Effector memory CD4-positive, alpha-beta T cell (primary cell): ENCODE results near the gene ATN1.
A peak's percentile ranks its signal among the peaks of the same experiment; 100 is the strongest.

Source experiments
- DNase-seq, 3 donors: peaks; one replicate each; pipeline ENCODE4 v3.0.0-alpha.2; 2020
- H3K27ac ChIP-seq: 2 replicates; pipeline ENCODE4 v1.7.0; 2013; ENCODE audit warnings: mild to moderate bottlenecking, low read length, moderate library complexity; ENCODE audit not compliant: insufficient read depth, poor library complexity, severe bottlenecking
- H3K27me3 ChIP-seq: replicated peaks from 2 replicates; pipeline ENCODE4 v1.7.0; 2013; ENCODE audit warnings: mild to moderate bottlenecking, low read length; ENCODE audit not compliant: insufficient read depth, control insufficient read depth, poor library complexity, severe bottlenecking
- H3K36me3 ChIP-seq: 2 replicates; pipeline ENCODE4 v1.7.0; 2013; ENCODE audit warnings: mild to moderate bottlenecking, low read length, moderate library complexity; ENCODE audit not compliant: control insufficient read depth, insufficient read depth
- H3K4me1 ChIP-seq: 2 replicates; pipeline ENCODE4 v1.7.0; 2013; ENCODE audit warnings: low read length, mild to moderate bottlenecking; ENCODE audit not compliant: control insufficient read depth, insufficient read depth, poor library complexity, severe bottlenecking
- H3K4me3 ChIP-seq: 2 replicates; pipeline ENCODE4 v1.7.0; 2013; ENCODE audit warnings: low read length, low read depth, mild to moderate bottlenecking; ENCODE audit not compliant: insufficient read depth, poor library complexity, severe bottlenecking
- H3K9me3 ChIP-seq: 2 replicates; pipeline ENCODE4 v1.7.0; 2013; ENCODE audit warnings: mild to moderate bottlenecking, low read length, moderate library complexity; ENCODE audit not compliant: control insufficient read depth

ATN1 gene

GRCh38 chr12:6963791-6964413, 36.1 kb downstream of the ATN1 start:
- peaks cover 45% of the 10 kb centered on the region for H3K36me3 ChIP-seq
- H3K4me1 ChIP-seq, result peaks cover 50% of the 10 kb centered on the region
- no peaks in the 10 kb centered on the region for H3K27me3 ChIP-seq
- peak overlapping the region; percentile 30 for H3K27ac ChIP-seq
- H3K9me3 ChIP-seq, result no peaks in the 10 kb centered on the region
- no peak overlapping the region for H3K4me3 ChIP-seq
- DNase-seq, result no peak

- Histone ChIP-seq H3K9me3 (no peaks in the 10 kb centered on the region), H3K36me3 (peaks cover 46% of the 10 kb centered on the region), H3K4me1 (peaks cover 44% of the 10 kb centered on the region), H3K27me3 (no peaks in the 10 kb centered on the region), H3K4me3 (no peak overlapping the region), H3K27ac (peak overlapping the region; percentile 68)
- DNase-seq, result no peak
These were observed 36.9 kb downstream of the ATN1 start for GRCh38 chr12:6964605-6965025.

DNA sequence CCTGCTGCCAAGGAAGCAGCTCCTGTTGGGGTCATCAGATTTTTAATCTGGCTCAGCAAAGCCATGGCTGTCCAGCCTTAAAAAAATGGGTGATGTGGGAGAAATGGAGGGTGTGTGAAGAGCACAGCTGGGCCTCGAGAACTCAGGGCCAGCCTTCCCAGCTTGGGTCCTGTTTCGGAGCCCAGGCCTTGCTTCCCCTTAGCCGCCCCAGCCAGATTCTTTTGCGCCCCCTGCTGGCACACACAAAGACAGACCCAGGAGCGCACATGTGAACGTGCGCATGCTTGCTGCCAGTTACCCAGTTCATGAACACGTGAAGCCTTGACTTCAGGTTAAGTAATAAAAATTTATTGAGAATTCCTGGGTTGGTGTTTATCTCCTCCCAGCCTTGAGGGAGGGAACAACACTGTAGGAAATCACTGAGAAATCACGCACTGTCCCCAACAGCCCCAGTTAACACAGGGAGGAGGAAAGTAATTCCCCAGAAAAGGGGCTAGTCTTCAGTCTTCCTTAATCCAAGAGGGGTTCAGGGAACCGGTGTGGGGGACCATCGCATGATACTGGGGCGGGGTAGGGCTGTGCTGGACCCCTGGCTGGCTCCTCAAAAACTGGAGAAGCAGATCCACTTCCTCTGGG, 37.4 kb downstream of the ATN1 start:
- Histone ChIP-seq H3K9me3 (no peaks in the 10 kb centered on the region), H3K4me1 (peaks cover 43% of the 10 kb centered on the region), H3K27me3 (no peaks in the 10 kb centered on the region), H3K36me3 (peaks cover 43% of the 10 kb centered on the region), H3K4me3 (no peak overlapping the region), H3K27ac (peak overlapping the region; percentile 68)
- DNase-seq, result peak; percentile 68 to 80 (median 78)

GRCh38 chr12:6965714-6966113, 38.0 kb downstream of the ATN1 start:
- no peak for DNase-seq
- H3K36me3 ChIP-seq, result peaks cover 39% of the 10 kb centered on the region
- peaks cover 38% of the 10 kb centered on the region for H3K4me1 ChIP-seq
- H3K27me3 ChIP-seq, result no peaks in the 10 kb centered on the region
- peak overlapping the region; percentile 68 for H3K27ac ChIP-seq
- no peak overlapping the region for H3K4me3 ChIP-seq
- no peaks in the 10 kb centered on the region for H3K9me3 ChIP-seq

DNA sequence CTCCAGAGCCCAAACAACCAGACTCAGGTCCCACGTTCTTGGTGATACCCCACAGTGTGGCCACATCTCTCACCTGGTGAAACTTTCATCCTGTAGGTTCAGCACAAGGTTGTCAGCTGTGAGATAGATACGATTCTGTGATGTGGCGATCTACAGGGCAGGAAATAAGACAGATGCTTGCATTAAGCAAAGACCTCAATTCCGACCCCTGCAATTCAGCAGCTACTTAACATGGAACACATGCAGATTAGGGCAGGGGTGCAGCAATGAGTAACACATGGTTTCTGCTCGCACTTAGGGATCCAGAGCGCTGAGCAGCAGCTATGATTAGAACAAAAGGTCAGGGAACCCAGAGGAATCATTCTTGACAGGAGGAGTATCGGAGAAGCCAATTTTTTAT, 38.6 kb downstream of the ATN1 start:
- H3K4me3 ChIP-seq, result no peak overlapping the region
- H3K4me1 ChIP-seq, result peaks cover 34% of the 10 kb centered on the region
- H3K36me3 ChIP-seq, result peaks cover 39% of the 10 kb centered on the region
- H3K9me3 ChIP-seq, result no peaks in the 10 kb centered on the region
- no peak overlapping the region for H3K27ac ChIP-seq
- H3K27me3 ChIP-seq, result no peaks in the 10 kb centered on the region
- no peak for DNase-seq

DNA sequence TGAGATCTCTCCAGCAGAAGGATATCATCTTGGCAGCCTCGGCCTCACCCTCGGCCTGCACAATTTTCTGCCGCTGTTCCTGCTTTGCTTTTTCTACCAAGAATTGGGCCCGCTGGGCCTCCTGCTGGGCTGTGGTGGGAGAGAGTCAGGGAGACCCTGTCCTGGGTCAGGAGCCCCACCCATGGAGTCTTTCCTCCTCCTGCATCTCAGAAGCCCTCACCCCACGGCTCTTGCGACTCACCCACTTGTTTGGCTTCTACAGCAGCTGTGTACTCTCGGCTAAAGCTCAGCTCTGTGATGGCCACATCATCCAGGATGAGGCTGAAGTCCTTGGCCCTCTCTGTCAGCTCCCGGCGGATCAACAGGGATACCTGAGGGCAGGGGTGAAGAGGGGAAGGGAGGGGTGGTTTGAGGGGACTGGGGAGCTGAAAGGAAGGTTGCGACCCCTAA, 39.9 kb downstream of the ATN1 start:
- H3K27ac ChIP-seq, result no peak overlapping the region
- H3K9me3 ChIP-seq, result no peaks in the 10 kb centered on the region

DNA sequence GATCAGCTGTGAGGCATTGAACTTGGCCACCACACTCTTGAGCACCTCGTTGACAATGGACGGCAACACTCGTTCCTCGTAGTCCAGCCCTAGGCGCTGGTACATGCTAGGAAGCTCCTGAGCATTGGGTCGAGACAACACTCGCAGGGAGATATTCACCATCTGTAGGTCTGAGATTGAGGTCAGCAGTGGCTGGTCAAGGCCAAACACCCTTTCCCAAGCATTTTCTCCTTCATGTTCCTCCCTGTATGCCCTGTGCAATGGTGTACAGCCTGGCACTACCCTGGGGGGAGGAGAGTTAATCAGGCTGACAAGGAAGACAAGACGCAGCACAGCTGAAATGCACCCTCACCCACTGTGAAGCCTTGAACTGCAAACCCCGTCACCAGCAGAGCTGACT, 40.7 kb downstream of the ATN1 start:
- H3K9me3 ChIP-seq, result no peaks in the 10 kb centered on the region
- H3K4me3 ChIP-seq, result no peak overlapping the region
- H3K27ac ChIP-seq, result no peak overlapping the region
- no peaks in the 10 kb centered on the region for H3K27me3 ChIP-seq
- DNase-seq, result no peak
- H3K4me1 ChIP-seq, result peaks cover 29% of the 10 kb centered on the region
- peaks cover 39% of the 10 kb centered on the region for H3K36me3 ChIP-seq

More for the DNA sequence above, 39.9 kb downstream of the ATN1 start:
- Histone ChIP-seq H3K4me3 (no peak overlapping the region), H3K27me3 (no peaks in the 10 kb centered on the region), H3K36me3 (peaks cover 39% of the 10 kb centered on the region), H3K4me1 (peaks cover 29% of the 10 kb centered on the region)
- no peak for DNase-seq

- Histone ChIP-seq H3K36me3 (peaks cover 51% of the 10 kb centered on the region), H3K27me3 (no peaks in the 10 kb centered on the region), H3K9me3 (no peaks in the 10 kb centered on the region), H3K4me1 (peaks cover 18% of the 10 kb centered on the region), H3K27ac (peak overlapping the region; percentile 89), H3K4me3 (peak overlapping the region; percentile 99)
- DNase-seq, result no peak
These were observed 42.4 kb downstream of the ATN1 start for GRCh38 chr12:6970096-6970527.

GRCh38 chr12:6974180-6974579, 46.4 kb downstream of the ATN1 start:
- Histone ChIP-seq H3K4me3 (no peak overlapping the region), H3K27me3 (no peaks in the 10 kb centered on the region), H3K4me1 (peaks cover 16% of the 10 kb centered on the region), H3K27ac (no peak overlapping the region), H3K36me3 (peaks cover 50% of the 10 kb centered on the region), H3K9me3 (no peaks in the 10 kb centered on the region)
- no peak for DNase-seq

- peaks cover 10% of the 10 kb centered on the region for H3K4me1 ChIP-seq
- no peaks in the 10 kb centered on the region for H3K9me3 ChIP-seq
- H3K4me3 ChIP-seq, result no peak overlapping the region
- H3K27me3 ChIP-seq, result no peaks in the 10 kb centered on the region
- H3K27ac ChIP-seq, result no peak overlapping the region
- peaks cover 52% of the 10 kb centered on the region for H3K36me3 ChIP-seq
- no peak for DNase-seq
These were observed 47.7 kb downstream of the ATN1 start for GRCh38 chr12:6975297-6976032.
